GM23338 (cell line): ENCODE data around the gene THSD4. TPM values are rescaled to one million over a fixed set of nuclear protein-coding genes. Genes with fewer than 3 reads are reported as not detected.
"Not testable (repeated sequence)": the region's sequence is repeated elsewhere in the genome, so short reads cannot be mapped to it uniquely, and the experiment has no call there.

Experiments used
- ATAC-seq: fragments of 200-7000 bp; cut with Tn5 transposase; 3 replicates; pipeline ENCODE4 v1.9.1; 2020
- DNase-seq: peaks from one replicate; pipeline ENCODE4 v3.0.0-alpha.2; 2015; ENCODE audit warnings: low spot score
- H2AFZ ChIP-seq: fragments of 200-600 bp; sonication (generic); 2 replicates; pipeline ENCODE4 v1.8.0; 2016; ENCODE audit warnings: antibody characterized with exemption, mild to moderate bottlenecking, moderate library complexity
- H3F3A ChIP-seq: fragments of 200-600 bp; sonication (generic); replicated peaks from 2 replicates; pipeline ENCODE4 v1.8.0; 2017; ENCODE audit warnings: antibody characterized with exemption, mixed run types, low read depth
- H3K27ac ChIP-seq: fragments of 200-600 bp; sonication (generic); 2 replicates; pipeline ENCODE4 v1.6.1; 2016; ENCODE audit warnings: low read depth
- H3K27me3 ChIP-seq: fragments of 200-600 bp; sonication (generic); 2 replicates; pipeline ENCODE4 v1.8.0; 2016; ENCODE audit warnings: mild to moderate bottlenecking, mixed run types, moderate library complexity; ENCODE audit not compliant: insufficient read depth
- H3K36me3 ChIP-seq: fragments of 200-600 bp; sonication (generic); 2 replicates; pipeline ENCODE4 v1.8.0; 2016; ENCODE audit warnings: mild to moderate bottlenecking; ENCODE audit not compliant: insufficient read depth
- H3K4me1 ChIP-seq: fragments of 200-600 bp; sonication (generic); 2 replicates; pipeline ENCODE4 v1.8.0; 2016; ENCODE audit warnings: mild to moderate bottlenecking, moderate library complexity; ENCODE audit not compliant: insufficient read depth
- H3K4me2 ChIP-seq: fragments of 200-600 bp; sonication (generic); 2 replicates; pipeline ENCODE4 v1.7.1; 2017; ENCODE audit warnings: mixed run types
- H3K4me3 ChIP-seq: fragments of 200-600 bp; sonication (generic); 2 replicates; pipeline ENCODE4 v1.6.1; 2016; ENCODE audit warnings: mixed run types
- H3K79me2 ChIP-seq: fragments of 200-600 bp; sonication (generic); replicated peaks from 2 replicates; pipeline ENCODE4 v1.8.0; 2017; ENCODE audit warnings: mild to moderate bottlenecking; ENCODE audit not compliant: insufficient read depth
- H3K9me2 ChIP-seq: fragments of 200-600 bp; sonication (generic); 2 replicates; pipeline ENCODE4 v1.8.0; 2017; ENCODE audit not compliant: insufficient read depth
- H4K20me1 ChIP-seq: fragments of 200-600 bp; sonication (generic); replicated peaks from 2 replicates; pipeline ENCODE4 v1.8.0; 2017; ENCODE audit warnings: mild to moderate bottlenecking; ENCODE audit not compliant: insufficient read depth
- H3K27ac Mint-ChIP-seq: 2 replicates; pipeline ENCODE4 v1.8.0; 2020; ENCODE audit warnings: inconsistent platforms, mild to moderate bottlenecking, moderate library complexity, mixed read lengths
- H3K27me3 Mint-ChIP-seq: 3 replicates; pipeline ENCODE4 v1.8.0; 2022; ENCODE audit warnings: low read depth, mild to moderate bottlenecking, moderate library complexity, mixed read lengths, inconsistent platforms; ENCODE audit not compliant: insufficient read depth, poor library complexity
- H3K36me3 Mint-ChIP-seq: 3 replicates; pipeline ENCODE4 v1.8.0; 2021; ENCODE audit warnings: low read depth, mild to moderate bottlenecking, inconsistent platforms, moderate library complexity, mixed read lengths
- H3K4me1 Mint-ChIP-seq: 3 replicates; pipeline ENCODE4 v1.8.0; 2020; ENCODE audit warnings: mild to moderate bottlenecking, inconsistent platforms, mixed read lengths
- H3K4me3 Mint-ChIP-seq: 3 replicates; pipeline ENCODE4 v1.8.0; 2021; ENCODE audit warnings: moderate library complexity, mild to moderate bottlenecking, inconsistent platforms, mixed read lengths
- H3K9me3 Mint-ChIP-seq: 3 replicates; pipeline ENCODE4 v1.8.0; 2020; ENCODE audit warnings: moderate library complexity, mild to moderate bottlenecking, inconsistent platforms, mixed read lengths
- NANOG ChIP-seq: IDR thresholded peaks from 2 replicates; pipeline ENCODE4 v1.6.1; 2016; ENCODE audit warnings: antibody characterized with exemption, borderline replicate concordance
- POLR2AphosphoS5 ChIP-seq: IDR thresholded peaks from 2 replicates; pipeline ENCODE4 v1.6.1; 2016; ENCODE audit warnings: antibody characterized with exemption, low read depth
- STAT1 ChIP-seq: IDR thresholded peaks from one replicate; pipeline ENCODE4 v1.6.1; 2016; ENCODE audit warnings: antibody characterized with exemption; ENCODE audit not compliant: unreplicated experiment
- ZNF331 ChIP-seq: fragments of 250-450 bp; sonication (Bioruptor Pico); IDR thresholded peaks from 2 replicates; pipeline ENCODE4 v1.5.0; 2020; ENCODE audit warnings: low read depth, mild to moderate bottlenecking, moderate library complexity
- polyA plus RNA-seq: library from polyadenylated mRNA; unstranded; fragments of >200 nt; fragmentation: Nextera tagmentation; extraction: Ambion mirVana; gene quantifications from 2 replicates; pipeline ENCODE4 v1.2.1, GENCODE V29; 2016
- total RNA-seq: library from RNA; depleted of rRNA; stranded (reverse); fragments of >200 nt; shearing (Covaris generic); gene quantifications from 2 replicates; pipeline ENCODE4 v1.2.3, GENCODE V29; 2014
- TF ChIP-seq, protein P1 (sequence below): fragments of 250-450 bp; sonication (Bioruptor Pico); IDR thresholded peaks from 2 replicates; pipeline ENCODE4 v1.5.0; 2020; ENCODE audit warnings: mild to moderate bottlenecking, moderate library complexity
- TF ChIP-seq, protein P2 (sequence below): IDR thresholded peaks from one replicate; pipeline ENCODE4 v1.6.1; 2018; ENCODE audit warnings: antibody characterized with exemption; ENCODE audit not compliant: unreplicated experiment
- TF ChIP-seq, protein P3 (sequence below): IDR thresholded peaks from 2 replicates; pipeline ENCODE4 v1.6.1; 2016; ENCODE audit warnings: antibody characterized with exemption
- TF ChIP-seq, protein P4 (sequence below), 2 experiments: fragments of 200-600 bp in 1 of 2; sonication (generic) in 1 of 2; conservative IDR thresholded peaks; 2 replicates each; pipeline versions ENCODE4 v1.5.1 to v1.6.1; 2016 to 2017; ENCODE audit warnings: antibody characterized with exemption in 2 of 2, low read depth in 2 of 2, mild to moderate bottlenecking in 2 of 2, moderate library complexity in 1 of 2

The THSD4 gene
- total and polyA plus RNA-seq, 2 experiments from 2014 or later = 2.0 to 7.4 TPM

DNA sequence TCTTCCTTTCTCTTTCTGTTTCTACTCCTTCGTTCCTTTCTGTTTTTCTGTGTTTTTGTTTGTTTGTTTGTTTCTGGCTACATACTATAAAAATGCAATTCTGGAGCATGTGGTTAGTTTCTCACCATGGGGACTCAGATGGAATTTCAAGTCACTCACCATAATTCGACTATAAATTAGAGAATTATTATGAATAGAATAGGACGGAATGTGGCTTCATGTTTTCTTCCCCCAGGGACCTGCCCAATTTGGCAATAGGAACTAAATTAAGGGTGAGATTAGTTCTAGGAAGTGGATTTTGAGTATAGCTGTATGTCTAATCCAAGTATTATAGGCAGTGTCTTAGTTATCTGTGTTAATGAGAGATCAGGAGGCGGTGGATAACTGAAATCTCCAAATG, 96.9 kb downstream of the THSD4 start:
- no peak overlapping the region for H2AFZ ChIP-seq
- Mint-ChIP-seq H3K27me3 (no peaks in the 10 kb centered on the region), H3K36me3 (peaks cover 5% of the 10 kb centered on the region; the same call in 2 of the 3 replicates), H3K4me1 (peaks cover 7% of the 10 kb centered on the region), H3K4me3 (no peak overlapping the region), H3K9me3 (no peaks in the 10 kb centered on the region), H3K27ac (no peak overlapping the region)
- 0 out of 2 replicates have a peak, but pooled peaks cover 5% of the 10 kb centered on the region for H3F3A ChIP-seq
- ATAC-seq (no peak), DNase-seq (no peak)
- H3K79me2 ChIP-seq = no peaks in the 10 kb centered on the region
- peaks cover 7% of the 10 kb centered on the region for H3K4me1 ChIP-seq
- TF ChIP-seq STAT1 = no peak
- TF ChIP-seq, protein P1, sequence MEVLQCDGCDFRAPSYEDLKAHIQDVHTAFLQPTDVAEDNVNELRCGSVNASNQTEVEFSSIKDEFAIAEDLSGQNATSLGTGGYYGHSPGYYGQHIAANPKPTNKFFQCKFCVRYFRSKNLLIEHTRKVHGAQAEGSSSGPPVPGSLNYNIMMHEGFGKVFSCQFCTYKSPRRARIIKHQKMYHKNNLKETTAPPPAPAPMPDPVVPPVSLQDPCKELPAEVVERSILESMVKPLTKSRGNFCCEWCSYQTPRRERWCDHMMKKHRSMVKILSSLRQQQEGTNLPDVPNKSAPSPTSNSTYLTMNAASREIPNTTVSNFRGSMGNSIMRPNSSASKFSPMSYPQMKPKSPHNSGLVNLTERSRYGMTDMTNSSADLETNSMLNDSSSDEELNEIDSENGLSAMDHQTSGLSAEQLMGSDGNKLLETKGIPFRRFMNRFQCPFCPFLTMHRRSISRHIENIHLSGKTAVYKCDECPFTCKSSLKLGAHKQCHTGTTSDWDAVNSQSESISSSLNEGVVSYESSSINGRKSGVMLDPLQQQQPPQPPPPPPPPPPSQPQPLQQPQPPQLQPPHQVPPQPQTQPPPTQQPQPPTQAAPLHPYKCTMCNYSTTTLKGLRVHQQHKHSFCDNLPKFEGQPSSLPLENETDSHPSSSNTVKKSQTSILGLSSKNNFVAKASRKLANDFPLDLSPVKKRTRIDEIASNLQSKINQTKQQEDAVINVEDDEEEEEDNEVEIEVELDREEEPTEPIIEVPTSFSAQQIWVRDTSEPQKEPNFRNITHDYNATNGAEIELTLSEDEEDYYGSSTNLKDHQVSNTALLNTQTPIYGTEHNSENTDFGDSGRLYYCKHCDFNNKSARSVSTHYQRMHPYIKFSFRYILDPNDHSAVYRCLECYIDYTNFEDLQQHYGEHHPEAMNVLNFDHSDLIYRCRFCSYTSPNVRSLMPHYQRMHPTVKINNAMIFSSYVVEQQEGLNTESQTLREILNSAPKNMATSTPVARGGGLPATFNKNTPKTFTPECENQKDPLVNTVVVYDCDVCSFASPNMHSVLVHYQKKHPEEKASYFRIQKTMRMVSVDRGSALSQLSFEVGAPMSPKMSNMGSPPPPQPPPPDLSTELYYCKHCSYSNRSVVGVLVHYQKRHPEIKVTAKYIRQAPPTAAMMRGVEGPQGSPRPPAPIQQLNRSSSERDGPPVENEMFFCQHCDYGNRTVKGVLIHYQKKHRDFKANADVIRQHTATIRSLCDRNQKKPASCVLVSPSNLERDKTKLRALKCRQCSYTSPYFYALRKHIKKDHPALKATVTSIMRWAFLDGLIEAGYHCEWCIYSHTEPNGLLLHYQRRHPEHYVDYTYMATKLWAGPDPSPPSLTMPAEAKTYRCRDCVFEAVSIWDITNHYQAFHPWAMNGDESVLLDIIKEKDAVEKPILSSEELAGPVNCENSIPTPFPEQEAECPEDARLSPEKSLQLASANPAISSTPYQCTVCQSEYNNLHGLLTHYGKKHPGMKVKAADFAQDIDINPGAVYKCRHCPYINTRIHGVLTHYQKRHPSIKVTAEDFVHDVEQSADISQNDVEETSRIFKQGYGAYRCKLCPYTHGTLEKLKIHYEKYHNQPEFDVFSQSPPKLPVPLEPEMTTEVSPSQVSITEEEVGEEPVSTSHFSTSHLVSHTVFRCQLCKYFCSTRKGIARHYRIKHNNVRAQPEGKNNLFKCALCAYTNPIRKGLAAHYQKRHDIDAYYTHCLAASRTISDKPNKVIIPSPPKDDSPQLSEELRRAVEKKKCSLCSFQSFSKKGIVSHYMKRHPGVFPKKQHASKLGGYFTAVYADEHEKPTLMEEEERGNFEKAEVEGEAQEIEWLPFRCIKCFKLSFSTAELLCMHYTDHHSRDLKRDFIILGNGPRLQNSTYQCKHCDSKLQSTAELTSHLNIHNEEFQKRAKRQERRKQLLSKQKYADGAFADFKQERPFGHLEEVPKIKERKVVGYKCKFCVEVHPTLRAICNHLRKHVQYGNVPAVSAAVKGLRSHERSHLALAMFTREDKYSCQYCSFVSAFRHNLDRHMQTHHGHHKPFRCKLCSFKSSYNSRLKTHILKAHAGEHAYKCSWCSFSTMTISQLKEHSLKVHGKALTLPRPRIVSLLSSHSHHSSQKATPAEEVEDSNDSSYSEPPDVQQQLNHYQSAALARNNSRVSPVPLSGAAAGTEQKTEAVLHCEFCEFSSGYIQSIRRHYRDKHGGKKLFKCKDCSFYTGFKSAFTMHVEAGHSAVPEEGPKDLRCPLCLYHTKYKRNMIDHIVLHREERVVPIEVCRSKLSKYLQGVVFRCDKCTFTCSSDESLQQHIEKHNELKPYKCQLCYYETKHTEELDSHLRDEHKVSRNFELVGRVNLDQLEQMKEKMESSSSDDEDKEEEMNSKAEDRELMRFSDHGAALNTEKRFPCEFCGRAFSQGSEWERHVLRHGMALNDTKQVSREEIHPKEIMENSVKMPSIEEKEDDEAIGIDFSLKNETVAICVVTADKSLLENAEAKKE (CRISPR knock-in tag) = no peak
- TF ChIP-seq, protein P2, sequence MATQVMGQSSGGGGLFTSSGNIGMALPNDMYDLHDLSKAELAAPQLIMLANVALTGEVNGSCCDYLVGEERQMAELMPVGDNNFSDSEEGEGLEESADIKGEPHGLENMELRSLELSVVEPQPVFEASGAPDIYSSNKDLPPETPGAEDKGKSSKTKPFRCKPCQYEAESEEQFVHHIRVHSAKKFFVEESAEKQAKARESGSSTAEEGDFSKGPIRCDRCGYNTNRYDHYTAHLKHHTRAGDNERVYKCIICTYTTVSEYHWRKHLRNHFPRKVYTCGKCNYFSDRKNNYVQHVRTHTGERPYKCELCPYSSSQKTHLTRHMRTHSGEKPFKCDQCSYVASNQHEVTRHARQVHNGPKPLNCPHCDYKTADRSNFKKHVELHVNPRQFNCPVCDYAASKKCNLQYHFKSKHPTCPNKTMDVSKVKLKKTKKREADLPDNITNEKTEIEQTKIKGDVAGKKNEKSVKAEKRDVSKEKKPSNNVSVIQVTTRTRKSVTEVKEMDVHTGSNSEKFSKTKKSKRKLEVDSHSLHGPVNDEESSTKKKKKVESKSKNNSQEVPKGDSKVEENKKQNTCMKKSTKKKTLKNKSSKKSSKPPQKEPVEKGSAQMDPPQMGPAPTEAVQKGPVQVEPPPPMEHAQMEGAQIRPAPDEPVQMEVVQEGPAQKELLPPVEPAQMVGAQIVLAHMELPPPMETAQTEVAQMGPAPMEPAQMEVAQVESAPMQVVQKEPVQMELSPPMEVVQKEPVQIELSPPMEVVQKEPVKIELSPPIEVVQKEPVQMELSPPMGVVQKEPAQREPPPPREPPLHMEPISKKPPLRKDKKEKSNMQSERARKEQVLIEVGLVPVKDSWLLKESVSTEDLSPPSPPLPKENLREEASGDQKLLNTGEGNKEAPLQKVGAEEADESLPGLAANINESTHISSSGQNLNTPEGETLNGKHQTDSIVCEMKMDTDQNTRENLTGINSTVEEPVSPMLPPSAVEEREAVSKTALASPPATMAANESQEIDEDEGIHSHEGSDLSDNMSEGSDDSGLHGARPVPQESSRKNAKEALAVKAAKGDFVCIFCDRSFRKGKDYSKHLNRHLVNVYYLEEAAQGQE = no peak
- TF ChIP-seq, protein P3, sequence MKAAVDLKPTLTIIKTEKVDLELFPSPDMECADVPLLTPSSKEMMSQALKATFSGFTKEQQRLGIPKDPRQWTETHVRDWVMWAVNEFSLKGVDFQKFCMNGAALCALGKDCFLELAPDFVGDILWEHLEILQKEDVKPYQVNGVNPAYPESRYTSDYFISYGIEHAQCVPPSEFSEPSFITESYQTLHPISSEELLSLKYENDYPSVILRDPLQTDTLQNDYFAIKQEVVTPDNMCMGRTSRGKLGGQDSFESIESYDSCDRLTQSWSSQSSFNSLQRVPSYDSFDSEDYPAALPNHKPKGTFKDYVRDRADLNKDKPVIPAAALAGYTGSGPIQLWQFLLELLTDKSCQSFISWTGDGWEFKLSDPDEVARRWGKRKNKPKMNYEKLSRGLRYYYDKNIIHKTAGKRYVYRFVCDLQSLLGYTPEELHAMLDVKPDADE = no peak
- TF ChIP-seq POLR2AphosphoS5 = no peak
- TF ChIP-seq, protein P4, sequence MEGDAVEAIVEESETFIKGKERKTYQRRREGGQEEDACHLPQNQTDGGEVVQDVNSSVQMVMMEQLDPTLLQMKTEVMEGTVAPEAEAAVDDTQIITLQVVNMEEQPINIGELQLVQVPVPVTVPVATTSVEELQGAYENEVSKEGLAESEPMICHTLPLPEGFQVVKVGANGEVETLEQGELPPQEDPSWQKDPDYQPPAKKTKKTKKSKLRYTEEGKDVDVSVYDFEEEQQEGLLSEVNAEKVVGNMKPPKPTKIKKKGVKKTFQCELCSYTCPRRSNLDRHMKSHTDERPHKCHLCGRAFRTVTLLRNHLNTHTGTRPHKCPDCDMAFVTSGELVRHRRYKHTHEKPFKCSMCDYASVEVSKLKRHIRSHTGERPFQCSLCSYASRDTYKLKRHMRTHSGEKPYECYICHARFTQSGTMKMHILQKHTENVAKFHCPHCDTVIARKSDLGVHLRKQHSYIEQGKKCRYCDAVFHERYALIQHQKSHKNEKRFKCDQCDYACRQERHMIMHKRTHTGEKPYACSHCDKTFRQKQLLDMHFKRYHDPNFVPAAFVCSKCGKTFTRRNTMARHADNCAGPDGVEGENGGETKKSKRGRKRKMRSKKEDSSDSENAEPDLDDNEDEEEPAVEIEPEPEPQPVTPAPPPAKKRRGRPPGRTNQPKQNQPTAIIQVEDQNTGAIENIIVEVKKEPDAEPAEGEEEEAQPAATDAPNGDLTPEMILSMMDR (conservative IDR thresholded peaks at IDR 0.05; ENCODE audit: low read depth in 2 of 2) = no peak
- no peak for TF ChIP-seq ZNF331 (CRISPR knock-in tag)
- TF ChIP-seq NANOG = no peak
- H3K27ac ChIP-seq = no peak overlapping the region
- H3K36me3 ChIP-seq = no peaks in the 10 kb centered on the region
- no peaks in the 10 kb centered on the region for H4K20me1 ChIP-seq
- no peak overlapping the region for H3K4me3 ChIP-seq
- H3K9me2 ChIP-seq = no peaks in the 10 kb centered on the region
- H3K4me2 ChIP-seq = no peak overlapping the region
- peaks cover 27% of the 10 kb centered on the region for H3K27me3 ChIP-seq

DNA sequence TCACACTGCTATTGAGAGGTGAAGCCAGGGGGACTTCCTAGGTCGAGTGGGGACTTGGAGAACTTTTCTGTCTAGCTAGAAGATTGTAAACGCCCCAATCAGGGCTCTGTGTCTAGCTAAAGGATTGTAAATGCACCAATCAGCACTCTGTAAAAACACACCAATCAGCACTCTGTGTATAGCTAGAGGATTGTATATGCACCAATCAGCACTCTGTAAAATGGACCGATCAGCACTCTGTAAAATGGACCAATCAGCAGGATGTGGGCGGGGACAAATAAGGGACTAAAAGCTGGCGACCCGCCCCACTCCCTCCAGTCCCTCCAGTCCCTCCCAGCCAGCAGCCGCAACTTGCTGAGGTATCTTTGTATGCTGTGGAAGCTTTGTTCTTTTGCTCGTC, 98.7 kb downstream of the THSD4 start:
- not testable (repeated sequence) for H3K36me3 ChIP-seq, H3K36me3 Mint-ChIP-seq, H3K27ac Mint-ChIP-seq, H3K4me1 Mint-ChIP-seq, H3F3A ChIP-seq, H4K20me1 ChIP-seq, H3K4me1 ChIP-seq, H3K4me3 Mint-ChIP-seq, H3K4me3 ChIP-seq, H3K9me3 Mint-ChIP-seq, H3K27ac ChIP-seq, H3K79me2 ChIP-seq, DNase-seq, H2AFZ ChIP-seq, ATAC-seq, H3K4me2 ChIP-seq, H3K9me2 ChIP-seq, H3K27me3 Mint-ChIP-seq
- H3K27me3 ChIP-seq = peaks cover 27% of the 10 kb centered on the region
